ENCODE data around the gene ENTPD6.
"Not testable (repeated sequence)": the region's sequence is repeated elsewhere in the genome, so short reads cannot be mapped to it uniquely, and the experiment has no call there.

The ENTPD6 gene

GRCh38 chr20:25237610-25238318 is 42.3 kb downstream of the ENTPD6 start:
- Histone ChIP-seq H3K79me2 (ENCODE audit: low read length) (no peaks in the 10 kb centered on the region), H3K4me3 (ENCODE audit: low read length) (no peak overlapping the region), H3K9ac (ENCODE audit: low read length) (no peak overlapping the region), H3K36me3 (replicated peaks; ENCODE audit: low read depth, low read length) (no peaks in the 10 kb centered on the region), H3K27ac (ENCODE audit: low read length) (no peak overlapping the region), H3K27me3 (ENCODE audit: low read depth, low read length) (peaks cover 29% of the 10 kb centered on the region), H3K9me3 (ENCODE audit: insufficient read depth, low read length) (no peaks in the 10 kb centered on the region), H3K4me1 (ENCODE audit: low read length) (no peaks in the 10 kb centered on the region), H3K4me2 (ENCODE audit: low read length) (no peak overlapping the region), H4K20me1 (ENCODE audit: insufficient read depth, low read length) (no peaks in the 10 kb centered on the region), H2AFZ (ENCODE audit: low read depth, low read length) (no peak overlapping the region)
- TF ChIP-seq EZH2phosphoT487 (IDR thresholded peaks at IDR 0.05; ENCODE audit: low read depth), result no peak

- Histone ChIP-seq H3K4me3 (ENCODE audit: low read length) (no peak overlapping the region), H2AFZ (ENCODE audit: low read depth, low read length) (no peak overlapping the region), H3K27me3 (ENCODE audit: low read depth, low read length) (peaks cover 24% of the 10 kb centered on the region), H3K4me1 (ENCODE audit: low read length) (no peaks in the 10 kb centered on the region), H3K36me3 (replicated peaks; ENCODE audit: low read depth, low read length) (no peaks in the 10 kb centered on the region), H3K27ac (ENCODE audit: low read length) (no peak overlapping the region), H3K9ac (ENCODE audit: low read length) (no peak overlapping the region), H3K4me2 (ENCODE audit: low read length) (no peak overlapping the region), H4K20me1 (ENCODE audit: insufficient read depth, low read length) (no peaks in the 10 kb centered on the region), H3K9me3 (ENCODE audit: insufficient read depth, low read length) (no peaks in the 10 kb centered on the region), H3K79me2 (ENCODE audit: low read length) (no peaks in the 10 kb centered on the region)
- TF ChIP-seq CTCF (IDR thresholded peaks at IDR 0.05; ENCODE audit: low read depth, low read length), result no peak
- no peak for TF ChIP-seq EZH2phosphoT487 (IDR thresholded peaks at IDR 0.05; ENCODE audit: low read depth)
Measured at GRCh38 chr20:25238319-25239037, 43.0 kb downstream of the ENTPD6 start.

GRCh38 chr20:25239387-25240370 is 44.2 kb downstream of the ENTPD6 start:
- H3K9me3 ChIP-seq (ENCODE audit: insufficient read depth, low read length), result no peaks in the 10 kb centered on the region
- no peak overlapping the region for H3K4me3 ChIP-seq (ENCODE audit: low read length)
- TF ChIP-seq CTCF (IDR thresholded peaks at IDR 0.05; ENCODE audit: low read depth, low read length) (no peak), EZH2phosphoT487 (IDR thresholded peaks at IDR 0.05; ENCODE audit: low read depth) (no peak)
- no peak overlapping the region for H3K4me2 ChIP-seq (ENCODE audit: low read length)
- no peak overlapping the region for H2AFZ ChIP-seq (ENCODE audit: low read depth, low read length)
- H3K4me1 ChIP-seq (ENCODE audit: low read length), result no peaks in the 10 kb centered on the region
- H3K79me2 ChIP-seq (ENCODE audit: low read length), result no peaks in the 10 kb centered on the region
- H3K27ac ChIP-seq (ENCODE audit: low read length), result no peak overlapping the region
- peaks cover 27% of the 10 kb centered on the region for H3K27me3 ChIP-seq (ENCODE audit: low read depth, low read length)
- H4K20me1 ChIP-seq (ENCODE audit: insufficient read depth, low read length), result no peaks in the 10 kb centered on the region
- no peaks in the 10 kb centered on the region for H3K36me3 ChIP-seq (replicated peaks; ENCODE audit: low read depth, low read length)
- H3K9ac ChIP-seq (ENCODE audit: low read length), result no peak overlapping the region

GRCh38 chr20:25240851-25241658 is 45.5 kb downstream of the ENTPD6 start:
- not testable (repeated sequence) for H3K9me3 ChIP-seq (ENCODE audit: insufficient read depth, low read length); H4K20me1 ChIP-seq (ENCODE audit: insufficient read depth, low read length); H3K36me3 ChIP-seq (replicated peaks; ENCODE audit: low read depth, low read length); H3K79me2 ChIP-seq (ENCODE audit: low read length); H3K4me2 ChIP-seq (ENCODE audit: low read length); H3K4me3 ChIP-seq (ENCODE audit: low read length); H3K4me1 ChIP-seq (ENCODE audit: low read length); H3K27ac ChIP-seq (ENCODE audit: low read length); H3K9ac ChIP-seq (ENCODE audit: low read length); H2AFZ ChIP-seq (ENCODE audit: low read depth, low read length)
- peaks cover 22% of the 10 kb centered on the region for H3K27me3 ChIP-seq (ENCODE audit: low read depth, low read length)

- H3K4me1 ChIP-seq (ENCODE audit: low read length); H3K27ac ChIP-seq (ENCODE audit: low read length); H3K9ac ChIP-seq (ENCODE audit: low read length); H3K9me3 ChIP-seq (ENCODE audit: insufficient read depth, low read length); H3K36me3 ChIP-seq (replicated peaks; ENCODE audit: low read depth, low read length); H3K79me2 ChIP-seq (ENCODE audit: low read length); H2AFZ ChIP-seq (ENCODE audit: low read depth, low read length); H4K20me1 ChIP-seq (ENCODE audit: insufficient read depth, low read length); H3K4me3 ChIP-seq (ENCODE audit: low read length); H3K4me2 ChIP-seq (ENCODE audit: low read length): not testable (repeated sequence)
- peaks cover 27% of the 10 kb centered on the region for H3K27me3 ChIP-seq (ENCODE audit: low read depth, low read length)
Measured at GRCh38 chr20:25241659-25241955, 46.1 kb downstream of the ENTPD6 start.

Data from OCI-LY3 (cell line).